ENCODE results near the gene MACROH2A2. TPM values are rescaled to one million over a fixed set of nuclear protein-coding genes. Genes with fewer than 3 reads are reported as not detected.

MACROH2A2 gene
- total RNA-seq, 2 experiments from 2014 or later, result 2.2 TPM

GRCh38 chr10:70074165-70074564 is 21.5 kb downstream of the MACROH2A2 start:
- no peaks in the 10 kb centered on the region for H3K27me3 ChIP-seq (ENCODE audit: control insufficient read depth in 1 of 2, insufficient read depth in 2 of 2, low read length in 2 of 2)
- no peak for DNase-seq
- H3K36me3 ChIP-seq (ENCODE audit: insufficient read depth, low read length), result no peaks in the 10 kb centered on the region
- H3K9me3 ChIP-seq (ENCODE audit: control insufficient read depth in 1 of 2, insufficient read depth in 1 of 2, low read length in 2 of 2), result no peaks in the 10 kb centered on the region
- no peak for TF ChIP-seq CTCF (IDR thresholded peaks at IDR 0.05)
- Mint-ChIP-seq H3K27me3 (peaks cover 4% of the 10 kb centered on the region), H3K27ac (no peak overlapping the region), H3K4me3 (no peak overlapping the region), H3K36me3 (ENCODE audit: low read depth) (no peaks in the 10 kb centered on the region), H3K4me1 (ENCODE audit: low read depth) (no peaks in the 10 kb centered on the region), H3K9me3 (no peaks in the 10 kb centered on the region)
- no peaks in the 10 kb centered on the region for H3K4me1 ChIP-seq (ENCODE audit: insufficient read depth, low read length)
- intact Hi-C loops (cut with DNase I, micrococcal nuclease), result no loop called here
- CTCF ChIA-PET, result no interaction called here
- no peak overlapping the region for H3K27ac ChIP-seq (ENCODE audit: low read depth in 1 of 2, low read length in 2 of 2)
- no peak overlapping the region for H3K4me3 ChIP-seq (ENCODE audit: low read length)
- ATAC-seq (ENCODE audit: poor library complexity), result no peak
- POLR2A ChIA-PET, result no interaction called here

GRCh38 chr10:70074971-70075370 is 22.3 kb downstream of the MACROH2A2 start:
- no peaks in the 10 kb centered on the region for H3K36me3 ChIP-seq (ENCODE audit: insufficient read depth, low read length)
- no peaks in the 10 kb centered on the region for H3K9me3 Mint-ChIP-seq
- TF ChIP-seq CTCF (IDR thresholded peaks at IDR 0.05), result no peak
- H3K4me3 ChIP-seq (ENCODE audit: low read length), result no peak overlapping the region
- ChIA-PET POLR2A (no interaction called here), CTCF (no interaction called here)
- H3K4me1 ChIP-seq (ENCODE audit: insufficient read depth, low read length), result no peaks in the 10 kb centered on the region
- ATAC-seq (ENCODE audit: poor library complexity), result no peak
- H3K27me3 Mint-ChIP-seq, result peaks cover 4% of the 10 kb centered on the region
- H3K36me3 Mint-ChIP-seq (ENCODE audit: low read depth), result no peaks in the 10 kb centered on the region
- DNase-seq, result no peak
- no peak overlapping the region for H3K4me3 Mint-ChIP-seq
- no peak overlapping the region for H3K27ac Mint-ChIP-seq
- no peaks in the 10 kb centered on the region for H3K27me3 ChIP-seq (ENCODE audit: control insufficient read depth in 1 of 2, insufficient read depth in 2 of 2, low read length in 2 of 2)
- no peak overlapping the region for H3K27ac ChIP-seq (ENCODE audit: low read depth in 1 of 2, low read length in 2 of 2)
- no peaks in the 10 kb centered on the region for H3K4me1 Mint-ChIP-seq (ENCODE audit: low read depth)
- H3K9me3 ChIP-seq (ENCODE audit: control insufficient read depth in 1 of 2, insufficient read depth in 1 of 2, low read length in 2 of 2), result no peaks in the 10 kb centered on the region
- intact Hi-C loops (cut with DNase I, micrococcal nuclease), result no loop called here

DNA sequence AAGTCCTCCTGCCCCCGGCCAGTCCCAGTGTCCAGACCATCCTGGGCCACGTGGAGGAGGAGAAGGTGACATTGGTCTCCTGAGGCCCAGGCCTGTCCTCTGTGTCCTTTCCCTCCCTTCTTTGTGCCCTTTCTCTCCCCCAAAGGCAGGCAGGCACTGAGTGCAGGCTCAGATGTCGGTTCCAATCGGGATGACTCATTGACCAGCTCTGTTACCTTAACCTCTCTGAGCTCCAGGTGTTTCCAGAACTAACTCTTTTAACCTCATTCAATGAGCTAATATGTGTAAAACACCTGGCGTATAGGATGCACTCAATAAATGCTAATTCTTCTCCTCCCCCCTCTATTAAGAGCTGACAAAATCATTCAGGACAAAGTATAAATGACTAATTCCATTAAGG is 25.7 kb downstream of the MACROH2A2 start:
- H3K27me3 ChIP-seq (ENCODE audit: control insufficient read depth in 1 of 2, insufficient read depth in 2 of 2, low read length in 2 of 2), result no peaks in the 10 kb centered on the region
- no peak overlapping the region for H3K4me3 ChIP-seq (ENCODE audit: low read length)
- no peaks in the 10 kb centered on the region for H3K4me1 ChIP-seq (ENCODE audit: insufficient read depth, low read length)
- H3K27ac ChIP-seq (ENCODE audit: low read depth in 1 of 2, low read length in 2 of 2), result no peak overlapping the region
- POLR2A ChIA-PET, result no interaction called here
- no peak overlapping the region for H3K27ac Mint-ChIP-seq
- H3K9me3 Mint-ChIP-seq, result no peaks in the 10 kb centered on the region
- H3K4me1 Mint-ChIP-seq (ENCODE audit: low read depth), result no peaks in the 10 kb centered on the region
- H3K27me3 Mint-ChIP-seq, result peaks cover 4% of the 10 kb centered on the region
- H3K4me3 Mint-ChIP-seq, result no peak overlapping the region
- no peaks in the 10 kb centered on the region for H3K36me3 ChIP-seq (ENCODE audit: insufficient read depth, low read length)
- no peaks in the 10 kb centered on the region for H3K36me3 Mint-ChIP-seq (ENCODE audit: low read depth)
- intact Hi-C loops (cut with DNase I, micrococcal nuclease), result no loop called here
- no peak for TF ChIP-seq CTCF (IDR thresholded peaks at IDR 0.05)
- CTCF ChIA-PET, result no interaction called here
- H3K9me3 ChIP-seq (ENCODE audit: control insufficient read depth in 1 of 2, insufficient read depth in 1 of 2, low read length in 2 of 2), result no peaks in the 10 kb centered on the region
- no peak for ATAC-seq (ENCODE audit: poor library complexity)
- no peak for DNase-seq
